Activated naive CD4-positive, alpha-beta T cell treated with Interleukin-2 at 50 U/mL for 16 hours (primary cell): Measurements from ENCODE around the gene KRT34.
"Not testable (repeated sequence)": the region's sequence is repeated elsewhere in the genome, so short reads cannot be mapped to it uniquely, and the experiment has no call there.

ENCODE experiments used
- DNase-seq: peaks from one replicate; pipeline ENCODE4 v3.0.0-alpha.2; 2020

KRT34 gene

GRCh38 chr17:41381943-41382342 lies at the start of gene KRT34:
Gene KRT34 (minus strand): TSS chr17:41382306. CDS start chr17:41382246, 60 bp downstream.
- DNase-seq: not testable (repeated sequence)

GRCh38 chr17:41430376-41430775 lies 48.3 kb upstream of the KRT34 start:
- not testable (repeated sequence) for DNase-seq

- DNase-seq: no peak
Observed at GRCh38 chr17:41429667-41430066, 47.6 kb upstream of the KRT34 start.

GRCh38 chr17:41428591-41429291 lies 46.6 kb upstream of the KRT34 start:
- no peak for DNase-seq

- no peak for DNase-seq
Observed at GRCh38 chr17:41424111-41424635, 42.1 kb upstream of the KRT34 start, which contains the start of gene KRT37. Gene KRT37 (minus strand): TSS chr17:41424585. CDS start chr17:41424523, 62 bp downstream.

- DNase-seq: not testable (repeated sequence)
Observed at GRCh38 chr17:41422586-41422985, 40.5 kb upstream of the KRT34 start.

GRCh38 chr17:41421617-41422016 lies 39.5 kb upstream of the KRT34 start:
- no peak for DNase-seq

GRCh38 chr17:41421116-41421515 lies 39.0 kb upstream of the KRT34 start:
- no peak for DNase-seq

GRCh38 chr17:41420134-41420533 lies 38.0 kb upstream of the KRT34 start:
- DNase-seq: no peak

GRCh38 chr17:41419716-41420115 lies 37.6 kb upstream of the KRT34 start:
- no peak for DNase-seq

- no peak for DNase-seq
Observed at GRCh38 chr17:41418116-41418860, 36.2 kb upstream of the KRT34 start.

- no peak for DNase-seq
Observed at GRCh38 chr17:41417576-41418015, 35.5 kb upstream of the KRT34 start.

GRCh38 chr17:41417127-41417526 lies 35.0 kb upstream of the KRT34 start:
- no peak for DNase-seq

GRCh38 chr17:41416479-41416878 lies 34.4 kb upstream of the KRT34 start:
- no peak for DNase-seq

GRCh38 chr17:41415833-41416335 lies 33.8 kb upstream of the KRT34 start:
- DNase-seq: no peak

- DNase-seq: no peak
Observed at GRCh38 chr17:41415411-41415810, 33.3 kb upstream of the KRT34 start.

- no peak for DNase-seq
Observed at GRCh38 chr17:41413982-41414381, 31.9 kb upstream of the KRT34 start.

- DNase-seq: no peak
Observed at GRCh38 chr17:41413353-41413957, 31.3 kb upstream of the KRT34 start.

- DNase-seq: no peak
Observed at GRCh38 chr17:41411072-41411840, 29.1 kb upstream of the KRT34 start.

- DNase-seq: no peak
Observed at GRCh38 chr17:41407226-41407625, 25.1 kb upstream of the KRT34 start.

GRCh38 chr17:41406205-41406604 lies 24.1 kb upstream of the KRT34 start:
- no peak for DNase-seq

GRCh38 chr17:41404024-41404671 lies 22.0 kb upstream of the KRT34 start:
- peak; percentile 60 for DNase-seq
